ENCODE results near the gene TENT4B. TPM values are rescaled to one million over a fixed set of nuclear protein-coding genes. Genes with fewer than 3 reads are reported as not detected.

TENT4B gene
- total RNA-seq, 1 donor from 2014 or later, result 13.5 TPM

- no peak for TF ChIP-seq CTCF (IDR thresholded peaks at IDR 0.05; ENCODE audit: unreplicated experiment)
- Mint-ChIP-seq H3K36me3 (ENCODE audit: insufficient read depth) (peaks cover 4% of the 10 kb centered on the region), H3K4me1 (ENCODE audit: low read depth) (peaks cover 20% of the 10 kb centered on the region), H3K27me3 (no peaks in the 10 kb centered on the region), H3K9me3 (ENCODE audit: low read depth) (no peaks in the 10 kb centered on the region), H3K4me3 (ENCODE audit: low read depth) (peak overlapping the region; percentile 76), H3K27ac (no peak overlapping the region)
- DNase-seq (ENCODE audit: low spot score, unreplicated experiment), result no peak
Observed at GRCh38 chr16:50155925-50156324, 2.8 kb downstream of the TENT4B start.

GRCh38 chr16:50156590-50156989 lies 3.5 kb downstream of the TENT4B start:
- Mint-ChIP-seq H3K4me1 (ENCODE audit: low read depth) (peaks cover 20% of the 10 kb centered on the region), H3K9me3 (ENCODE audit: low read depth) (no peaks in the 10 kb centered on the region), H3K4me3 (ENCODE audit: low read depth) (no peak overlapping the region), H3K36me3 (ENCODE audit: insufficient read depth) (peaks cover 4% of the 10 kb centered on the region), H3K27ac (no peak overlapping the region), H3K27me3 (no peaks in the 10 kb centered on the region)
- TF ChIP-seq CTCF (IDR thresholded peaks at IDR 0.05; ENCODE audit: unreplicated experiment), result no peak
- no peak for DNase-seq (ENCODE audit: low spot score, unreplicated experiment)

GRCh38 chr16:50160495-50161164 lies 7.5 kb downstream of the TENT4B start:
- Mint-ChIP-seq H3K27ac (peak overlapping the region; percentile 13), H3K4me3 (ENCODE audit: low read depth) (no peak overlapping the region), H3K4me1 (ENCODE audit: low read depth) (peaks cover 10% of the 10 kb centered on the region), H3K36me3 (ENCODE audit: insufficient read depth) (peaks cover 4% of the 10 kb centered on the region), H3K9me3 (ENCODE audit: low read depth) (no peaks in the 10 kb centered on the region), H3K27me3 (no peaks in the 10 kb centered on the region)
- DNase-seq (ENCODE audit: low spot score, unreplicated experiment), result no peak
- TF ChIP-seq CTCF (IDR thresholded peaks at IDR 0.05; ENCODE audit: unreplicated experiment), result no peak

- Mint-ChIP-seq H3K36me3 (ENCODE audit: insufficient read depth) (peaks cover 4% of the 10 kb centered on the region), H3K4me1 (ENCODE audit: low read depth) (peaks cover 8% of the 10 kb centered on the region), H3K27me3 (no peaks in the 10 kb centered on the region), H3K4me3 (ENCODE audit: low read depth) (no peak overlapping the region), H3K9me3 (ENCODE audit: low read depth) (no peaks in the 10 kb centered on the region), H3K27ac (no peak overlapping the region)
- DNase-seq (ENCODE audit: low spot score, unreplicated experiment), result no peak
- TF ChIP-seq CTCF (IDR thresholded peaks at IDR 0.05; ENCODE audit: unreplicated experiment), result no peak
Observed at GRCh38 chr16:50161950-50162349, 8.8 kb downstream of the TENT4B start.

GRCh38 chr16:50165473-50165872 lies 12.4 kb downstream of the TENT4B start:
- Mint-ChIP-seq H3K36me3 (ENCODE audit: insufficient read depth) (no peaks in the 10 kb centered on the region), H3K27ac (no peak overlapping the region), H3K4me1 (ENCODE audit: low read depth) (peaks cover 7% of the 10 kb centered on the region), H3K9me3 (ENCODE audit: low read depth) (no peaks in the 10 kb centered on the region), H3K27me3 (no peaks in the 10 kb centered on the region), H3K4me3 (ENCODE audit: low read depth) (no peak overlapping the region)
- no peak for DNase-seq (ENCODE audit: low spot score, unreplicated experiment)
- TF ChIP-seq CTCF (IDR thresholded peaks at IDR 0.05; ENCODE audit: unreplicated experiment), result no peak

All from progenitor cell of endocrine pancreas (in vitro differentiated cells).